ENCODE data around the gene TAF6L.
"Not testable (repeated sequence)": the region's sequence is repeated elsewhere in the genome, so short reads cannot be mapped to it uniquely, and the experiment has no call there.

TAF6L gene

DNA sequence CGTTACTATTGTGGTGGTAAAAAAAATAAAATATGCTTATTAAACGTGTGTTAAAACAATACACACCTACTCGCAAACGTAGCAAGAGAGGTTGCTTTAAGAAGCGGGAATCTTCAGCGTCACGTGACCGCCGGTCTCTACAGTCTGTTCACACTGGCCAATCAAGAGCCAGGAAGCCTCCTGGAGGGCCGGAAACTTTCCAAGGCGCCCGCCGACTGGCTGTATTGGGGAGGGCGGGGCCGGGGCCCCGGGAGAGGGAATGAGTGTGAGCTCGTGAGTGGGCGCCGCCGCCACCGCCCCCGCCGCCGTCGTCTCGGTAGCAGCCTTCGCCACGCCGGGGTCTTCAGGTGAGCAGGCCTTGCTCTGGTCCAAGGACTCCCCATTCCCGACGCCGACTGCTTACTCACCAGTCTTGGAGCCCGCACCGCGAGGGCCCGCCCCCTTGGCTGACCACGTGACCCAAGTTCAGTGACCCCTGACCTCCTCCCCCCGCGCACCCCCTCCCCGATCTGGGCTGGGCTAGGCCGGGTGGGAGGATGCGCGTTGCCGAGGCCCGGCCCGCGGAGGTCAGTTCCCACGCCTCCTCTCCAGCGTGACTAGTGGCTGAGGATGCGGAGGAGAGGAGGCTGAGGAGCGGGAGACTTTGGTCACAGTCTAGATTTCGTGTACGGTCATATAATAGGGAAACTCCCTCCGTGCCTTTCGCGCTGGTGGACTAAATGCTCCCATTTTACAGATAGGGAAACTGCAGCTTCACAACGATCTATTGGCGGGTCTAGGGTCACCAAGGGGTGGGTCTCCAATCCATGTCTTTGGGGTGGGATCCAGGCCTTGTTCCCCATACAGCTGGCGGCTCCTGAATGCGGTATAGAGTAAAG, at the start of gene TAF6L:
Gene TAF6L, plus strand, starts transcription at position 253 of the 878 bp plus-strand sequence. CDS start 4,388 bp downstream, outside the sequence.
- DNase-seq, result peak; percentile 89

- DNase-seq, result no peak
These were observed 49.2 kb upstream of the TAF6L start for GRCh38 chr11:62721994-62722393.

GRCh38 chr11:62724171-62724570, 47.0 kb upstream of the TAF6L start:
- DNase-seq, result peak; percentile 1

- no peak for DNase-seq
These were observed 45.5 kb upstream of the TAF6L start for GRCh38 chr11:62725646-62726045.

DNA sequence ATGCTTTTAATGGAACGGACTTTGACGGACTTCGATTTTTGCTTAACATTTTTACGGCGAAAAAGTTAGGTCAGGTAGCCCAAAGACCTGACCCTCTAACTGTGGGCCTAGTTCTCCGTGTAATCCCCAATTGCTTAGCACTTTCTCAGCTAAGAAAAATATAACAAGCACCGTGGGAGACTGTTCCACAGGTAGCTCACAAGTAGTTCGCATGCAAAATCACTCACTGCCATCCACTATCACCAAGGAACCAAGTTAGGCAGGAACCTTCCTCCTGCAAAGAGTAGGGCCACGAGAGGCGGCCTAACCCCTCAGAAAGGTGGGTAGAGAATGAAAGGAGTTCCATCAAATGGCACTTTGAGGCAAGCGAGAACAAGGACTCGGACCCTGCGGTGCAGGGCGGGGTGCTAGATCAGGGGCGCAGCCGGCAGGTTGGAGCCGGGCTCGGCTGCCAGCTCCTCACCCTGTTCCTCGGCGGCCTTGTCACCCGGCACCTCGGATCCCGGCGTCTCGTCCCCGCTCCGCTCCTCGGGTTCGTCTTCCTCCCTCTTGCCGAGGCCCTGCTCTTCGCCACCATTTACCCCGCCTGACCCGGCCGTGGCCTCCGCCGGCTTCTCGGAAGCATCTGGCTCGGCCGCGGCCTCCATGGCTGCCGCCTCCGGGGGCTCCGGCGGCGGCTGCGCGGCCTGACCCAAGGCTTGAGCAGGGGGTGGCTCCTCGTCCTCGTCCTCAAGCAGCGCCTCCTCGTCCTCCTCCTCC, 44.9 kb upstream of the TAF6L start:
- no peak for DNase-seq

DNA sequence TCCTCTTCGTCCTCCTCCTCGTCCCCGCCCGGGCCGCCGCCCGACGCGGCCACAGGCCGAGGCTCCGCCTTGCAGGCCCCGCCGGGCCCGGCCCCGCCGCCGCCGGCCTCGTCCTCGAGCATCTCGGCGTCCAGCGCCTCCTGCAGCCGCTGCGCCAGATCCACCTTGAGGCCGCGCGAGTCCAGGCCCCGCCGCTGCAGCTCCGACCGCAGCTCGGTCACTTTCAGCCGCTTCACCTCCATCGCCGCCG, 44.4 kb upstream of the TAF6L start:
- no peak for DNase-seq

DNA sequence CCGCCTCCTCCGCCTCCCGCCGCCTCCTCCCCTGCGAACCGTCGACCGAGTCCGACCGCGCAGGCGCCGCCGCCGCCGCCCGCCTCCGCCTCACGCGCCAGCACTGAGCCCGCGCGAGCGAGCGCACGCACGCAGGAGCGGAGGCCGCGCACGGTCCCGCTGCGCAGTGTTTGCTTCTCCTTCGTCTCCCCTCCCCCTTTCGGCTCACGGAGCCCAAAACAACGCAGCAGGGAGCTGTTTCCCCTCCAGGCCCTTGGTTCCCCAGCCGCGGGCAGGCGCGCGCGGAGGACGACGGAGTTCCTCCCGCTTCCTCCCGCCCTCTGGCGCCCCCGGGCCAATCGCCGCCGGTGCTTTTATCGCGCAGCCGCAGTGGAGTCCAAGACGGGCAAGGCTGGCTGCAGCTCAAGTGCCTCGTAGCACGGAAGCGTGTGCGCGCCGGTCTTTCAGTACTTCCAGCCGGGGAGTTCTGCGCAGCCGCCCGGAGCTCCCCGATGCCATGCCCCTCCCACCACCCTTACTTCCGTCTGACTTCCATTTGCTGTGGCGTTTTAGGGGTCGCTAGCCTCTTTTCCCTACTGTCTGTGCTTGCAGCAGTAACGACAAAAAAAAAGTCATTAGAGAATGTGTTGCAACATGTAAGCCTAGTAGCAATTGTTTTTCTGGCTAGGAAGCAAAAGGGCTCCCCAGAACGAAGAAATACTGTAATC, 43.9 kb upstream of the TAF6L start, which contains the start of gene HNRNPUL2:
Gene HNRNPUL2, minus strand, starts transcription at position 293 of the 707 bp plus-strand sequence. CDS start 301 bp downstream, outside the sequence.
- peak; percentile 98 for DNase-seq

DNA sequence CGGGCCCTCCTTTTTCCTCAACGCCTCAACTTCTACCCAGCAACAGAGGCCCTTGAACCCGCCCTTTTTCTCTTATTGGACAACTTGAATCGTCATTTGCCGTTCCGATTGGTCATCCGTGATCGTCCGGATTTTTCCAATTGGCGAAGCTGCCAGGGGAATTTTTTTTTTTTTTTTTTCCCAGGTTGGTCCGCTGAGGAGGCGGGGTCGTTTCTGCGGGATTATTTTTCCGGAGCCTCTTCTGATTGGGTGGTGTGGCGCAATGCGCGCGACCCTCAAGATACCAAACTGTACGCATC, 43.4 kb upstream of the TAF6L start:
- DNase-seq, result peak; percentile 78

DNA sequence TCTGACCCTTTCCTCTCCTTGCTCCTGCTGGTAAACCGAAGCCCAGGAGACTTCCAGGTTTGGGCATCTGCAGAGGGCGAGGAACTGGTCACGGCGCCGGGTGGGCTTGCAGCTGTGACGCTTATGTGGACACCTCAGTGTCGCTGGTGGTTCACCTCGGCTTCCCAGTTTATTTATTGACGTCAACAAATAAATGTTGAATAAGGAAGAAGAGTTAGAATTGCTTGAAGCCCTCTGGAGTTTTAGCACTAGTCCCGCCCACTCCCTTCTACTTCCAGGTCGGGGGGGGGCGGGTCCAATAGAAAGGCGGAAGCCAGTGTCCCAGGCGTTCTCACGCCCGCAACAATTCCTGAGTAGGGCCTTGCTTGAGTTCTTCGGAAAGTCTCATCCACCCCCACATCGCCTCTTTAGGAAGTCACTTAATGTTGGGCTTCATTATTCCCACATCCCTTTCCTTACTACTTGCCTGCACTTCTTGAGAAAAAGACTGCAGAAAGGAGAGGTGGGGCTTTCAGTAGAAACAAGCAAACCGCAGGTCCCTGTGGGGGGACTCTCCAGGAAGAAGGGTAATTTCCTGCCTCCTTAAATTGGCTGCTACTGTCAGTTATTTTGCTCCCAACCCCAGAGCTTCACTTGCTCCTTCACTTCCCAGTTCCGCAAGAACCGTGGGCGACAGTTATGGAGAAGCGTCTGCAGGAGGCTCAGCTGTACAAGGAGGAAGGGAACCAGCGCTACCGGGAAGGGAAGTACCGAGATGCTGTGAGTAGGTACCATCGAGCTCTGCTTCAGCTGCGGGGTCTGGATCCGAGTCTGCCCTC, 42.8 kb upstream of the TAF6L start, which contains the start of gene TTC9C:
Gene TTC9C, plus strand, starts transcription at position 316 of the 818 bp plus-strand sequence. Its CDS starts 363 bp downstream, at position 679.
- DNase-seq, result peak; percentile 79

- not testable (repeated sequence) for DNase-seq
These were observed 41.1 kb upstream of the TAF6L start for GRCh38 chr11:62730076-62730475.

DNA sequence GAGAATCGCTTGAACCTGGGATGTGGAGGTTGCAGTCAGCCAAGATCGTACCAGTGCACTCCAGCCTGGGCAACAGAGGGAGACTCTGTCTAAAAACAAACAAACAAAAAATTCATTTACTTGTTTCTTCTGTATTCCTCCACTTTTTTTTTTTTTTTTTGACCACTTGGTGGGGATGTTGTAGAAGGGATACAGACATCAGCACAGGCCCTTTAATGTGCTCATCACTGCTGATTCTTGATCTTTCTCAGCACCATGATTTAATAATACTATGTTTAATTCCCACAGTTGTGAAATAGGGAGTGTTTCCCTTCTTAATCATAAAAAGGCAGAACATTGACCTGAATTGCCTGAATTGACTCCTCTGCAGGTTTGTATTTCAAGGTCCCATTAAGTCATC, 38.4 kb upstream of the TAF6L start:
- DNase-seq, result no peak

- no peak for DNase-seq
These were observed 34.0 kb upstream of the TAF6L start for GRCh38 chr11:62737196-62737595.

DNA sequence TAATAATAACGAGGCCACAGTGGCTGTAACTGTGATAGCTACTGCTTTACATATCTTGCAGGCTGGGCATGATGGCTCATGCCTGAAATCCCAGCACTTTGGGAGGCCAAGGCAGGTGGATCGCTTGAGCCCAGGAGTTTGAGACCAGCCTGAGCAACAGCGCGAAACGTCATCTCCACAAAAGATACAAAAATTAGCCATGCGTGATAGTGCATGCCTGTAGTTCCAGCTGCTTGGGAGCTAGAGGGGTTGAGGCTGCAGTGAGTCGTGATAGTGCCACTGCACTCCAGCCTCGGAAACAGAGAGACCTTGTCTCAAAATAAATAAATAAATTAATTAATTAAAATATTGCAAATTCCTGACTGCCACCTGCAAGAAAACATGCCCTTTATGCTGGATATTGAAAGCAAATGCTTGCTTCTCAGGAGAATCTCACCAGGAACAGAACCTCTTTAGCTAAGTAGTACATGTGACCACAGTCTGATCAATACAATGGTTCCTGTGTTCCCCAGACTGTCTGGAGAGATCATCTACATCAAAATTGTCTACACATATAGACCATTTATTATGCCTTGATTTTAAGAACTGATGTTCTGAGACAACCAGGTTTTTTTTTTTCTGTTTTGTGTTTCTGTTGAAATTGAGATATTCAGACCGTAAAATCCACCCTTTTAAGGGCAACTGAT, 23.6 kb upstream of the TAF6L start:
- DNase-seq, result no peak

GRCh38 chr11:62749931-62750330, 21.3 kb upstream of the TAF6L start:
- not testable (repeated sequence) for DNase-seq

GRCh38 chr11:62752177-62752785, 18.9 kb upstream of the TAF6L start:
- DNase-seq, result no peak

DNA sequence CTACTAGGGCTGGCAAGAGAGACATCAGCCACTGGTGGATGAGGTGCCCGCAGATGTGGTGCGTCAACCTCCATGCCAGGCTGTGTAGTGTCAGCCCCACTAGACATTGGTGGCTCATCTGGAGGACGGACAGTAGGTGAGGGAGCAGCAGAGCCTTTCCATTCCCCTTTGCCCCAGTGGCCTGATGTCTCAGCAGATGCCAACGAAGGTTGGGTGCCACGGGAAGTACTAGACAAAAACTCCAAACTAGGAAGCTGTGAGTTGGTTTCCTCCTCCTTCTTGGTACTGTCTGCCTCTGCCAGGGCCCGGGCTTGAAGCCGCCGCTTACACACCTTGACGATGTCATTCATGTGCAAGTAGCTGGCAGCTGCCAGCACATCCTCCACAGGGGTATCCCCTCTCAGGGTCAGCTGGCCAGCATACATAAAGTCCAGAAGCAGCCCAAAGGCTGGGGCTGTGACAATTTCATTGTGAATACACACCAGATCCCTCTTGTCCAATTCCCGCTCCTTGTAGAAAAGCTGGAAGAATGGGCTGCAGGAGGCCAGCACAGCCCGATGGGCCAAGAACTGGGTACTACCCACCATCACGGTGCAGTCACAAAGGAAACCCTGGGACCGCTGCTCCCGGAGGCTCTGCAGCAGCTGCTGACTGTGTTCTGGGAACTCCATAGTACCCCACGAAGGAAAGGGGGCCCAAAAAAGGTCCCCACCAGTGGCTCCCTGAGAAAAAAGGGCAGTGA, 18.0 kb upstream of the TAF6L start:
- peak; percentile 21 for DNase-seq

- peak; percentile 93 for DNase-seq
These were observed 17.2 kb upstream of the TAF6L start, which contains the start of gene ZBTB3 for GRCh38 chr11:62753736-62754603. Gene ZBTB3, minus strand, starts transcription at chr11:62754160. Its CDS starts 496 bp downstream, at chr11:62753664.

- DNase-seq, result no peak
These were observed 16.0 kb upstream of the TAF6L start for GRCh38 chr11:62755086-62755615.
